Measurements from ENCODE around the gene NTN5. TPM values are rescaled to one million over a fixed set of nuclear protein-coding genes. Genes with fewer than 3 reads are reported as not detected.

The NTN5 gene
- total RNA-seq, 3 donors from 2014 or later: 0.11 to 0.26 (median 0.18) TPM

DNA sequence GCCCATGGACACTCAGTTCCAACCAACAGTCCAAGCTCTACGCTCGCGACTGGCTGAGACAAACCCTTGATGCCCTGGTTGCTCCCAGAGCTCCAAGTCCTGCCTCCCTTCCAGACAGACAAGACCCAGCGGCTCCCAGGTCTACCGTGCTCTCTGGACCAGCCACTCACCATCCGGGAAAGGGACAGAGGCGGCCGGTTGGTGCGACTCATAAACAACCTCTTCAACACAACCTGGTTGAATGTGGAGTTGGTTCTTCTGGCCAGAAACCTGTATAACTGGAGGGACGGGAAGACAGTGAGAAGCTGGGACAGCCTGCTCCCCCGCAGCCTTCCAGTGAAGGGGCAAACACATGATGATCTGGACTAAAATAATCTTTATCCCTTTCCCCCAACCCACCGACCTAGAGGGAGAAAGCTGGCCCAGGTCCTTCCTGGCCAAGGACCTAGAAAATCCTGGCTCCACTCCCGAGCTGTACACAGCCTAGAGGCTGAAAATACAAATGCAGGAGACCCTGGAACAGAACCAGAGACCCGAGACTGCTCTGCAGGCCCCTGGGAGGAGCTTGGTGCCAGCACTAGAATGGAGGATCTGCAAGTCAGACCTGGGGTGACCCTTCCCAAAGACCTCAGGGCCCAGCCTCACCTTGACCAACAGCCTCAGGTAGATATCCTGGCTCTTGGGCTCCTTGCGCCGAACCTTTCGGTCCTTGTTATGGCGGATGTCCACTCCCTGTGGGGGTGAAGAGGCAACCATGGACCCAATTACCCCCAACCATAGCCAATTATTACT lies 55.5 kb downstream of the NTN5 start:
- Mint-ChIP-seq H3K27me3 (ENCODE audit: low read depth) (no peaks in the 10 kb centered on the region), H3K4me3 (peak overlapping the region; percentile 97), H3K9me3 (no peaks in the 10 kb centered on the region), H3K36me3 (ENCODE audit: insufficient read depth) (peaks cover 49% of the 10 kb centered on the region), H3K4me1 (ENCODE audit: low read depth) (peaks cover 28% of the 10 kb centered on the region)
- DNase-seq (no peak), ATAC-seq (no peak)

DNA sequence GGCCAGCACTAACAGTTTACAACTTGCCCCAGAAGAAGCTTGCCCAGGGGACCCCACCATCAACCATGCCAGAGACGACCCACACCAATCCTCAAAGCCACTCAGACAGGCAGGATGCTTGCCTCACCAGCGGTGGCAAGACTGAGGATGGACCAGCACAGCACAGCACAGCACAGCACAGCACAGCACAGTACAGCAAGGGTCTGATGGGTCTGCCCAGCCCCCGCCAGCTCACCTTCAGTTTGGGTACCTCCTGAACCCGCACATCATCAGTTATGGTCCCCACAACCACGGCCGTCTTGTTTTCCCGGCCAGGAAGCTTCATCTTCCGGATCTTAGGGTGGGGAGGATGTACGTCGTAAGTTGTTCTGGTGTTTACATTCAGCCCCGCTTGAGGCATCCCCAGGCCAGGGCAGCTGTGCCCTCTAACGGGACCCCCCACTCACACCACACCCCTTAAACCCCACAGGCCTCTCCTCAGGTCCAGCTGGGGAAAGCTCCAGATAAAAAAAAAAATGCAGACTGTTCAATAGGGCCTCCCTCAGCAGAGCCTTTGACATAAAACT lies 56.2 kb downstream of the NTN5 start:
- no peak for ATAC-seq
- H3K4me1 Mint-ChIP-seq (ENCODE audit: low read depth): peaks cover 26% of the 10 kb centered on the region
- DNase-seq: no peak
- H3K9me3 Mint-ChIP-seq: no peaks in the 10 kb centered on the region
- peak overlapping the region; percentile 97 for H3K4me3 Mint-ChIP-seq
- no peaks in the 10 kb centered on the region for H3K27me3 Mint-ChIP-seq (ENCODE audit: low read depth)
- H3K36me3 Mint-ChIP-seq (ENCODE audit: insufficient read depth): peaks cover 48% of the 10 kb centered on the region

DNA sequence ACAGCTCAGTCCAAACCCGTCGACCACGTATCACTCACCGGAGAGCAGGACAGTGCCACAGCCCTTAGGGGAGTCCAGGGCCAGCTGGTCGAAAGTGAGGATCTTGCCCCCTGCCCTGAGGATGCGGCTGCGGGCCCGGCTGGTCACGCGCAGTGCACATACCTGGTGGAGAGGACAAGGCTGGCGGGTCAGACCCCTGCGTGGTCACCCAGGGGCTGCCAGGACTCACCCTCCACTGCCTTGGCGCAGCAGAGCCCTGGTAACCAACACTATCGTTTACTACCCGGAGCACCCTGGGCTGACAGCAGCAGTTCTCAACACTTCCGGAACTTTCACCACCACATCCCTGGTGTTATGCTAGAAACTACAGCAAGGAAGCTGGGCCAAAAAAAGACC lies 56.8 kb downstream of the NTN5 start:
- no peaks in the 10 kb centered on the region for H3K9me3 Mint-ChIP-seq
- peaks cover 24% of the 10 kb centered on the region for H3K4me1 Mint-ChIP-seq (ENCODE audit: low read depth)

DNA sequence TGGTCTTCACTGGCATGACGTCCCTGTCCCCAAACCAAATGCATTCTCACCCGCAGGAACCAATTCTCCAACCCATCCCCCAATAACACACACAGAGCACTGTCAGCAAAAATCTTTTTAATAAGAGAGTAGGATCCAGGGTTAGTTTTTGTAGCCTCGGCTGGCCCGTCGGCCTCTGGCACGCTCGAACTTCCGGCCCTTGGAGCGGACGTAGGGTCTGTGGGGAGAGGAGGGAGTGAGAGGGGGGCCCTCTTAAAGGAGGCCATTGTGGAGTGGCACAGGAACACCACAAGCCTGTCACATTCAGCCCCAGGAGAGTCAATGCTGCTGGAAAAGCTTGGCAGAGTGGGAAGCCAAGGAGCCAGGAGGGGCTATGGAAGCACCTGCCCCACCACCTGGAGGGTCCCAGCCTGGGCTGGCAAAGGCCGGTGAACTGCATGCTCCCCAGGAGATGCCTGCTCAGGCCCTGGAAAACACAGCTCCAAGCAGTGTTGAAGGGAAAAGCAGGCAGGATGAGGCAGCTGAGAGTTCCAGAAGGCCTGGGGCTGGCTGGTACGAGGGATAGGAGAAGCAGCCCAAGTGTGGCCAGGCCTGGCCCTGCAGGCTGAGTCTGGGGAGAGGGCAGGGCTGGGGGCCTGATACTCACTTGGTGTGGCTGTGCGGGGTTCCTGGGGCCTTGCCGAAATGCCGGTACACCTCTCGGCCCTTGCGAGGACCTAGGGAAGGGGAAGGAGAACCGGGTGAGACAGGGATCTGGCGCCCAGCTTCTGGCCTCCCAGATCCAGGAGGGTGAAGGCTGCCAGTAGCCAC lies 57.4 kb downstream of the NTN5 start:
- peak overlapping the region; percentile 97 for H3K4me3 Mint-ChIP-seq

More for the DNA sequence above, 56.8 kb downstream of the NTN5 start:
- Mint-ChIP-seq H3K4me3 (peak overlapping the region; percentile 97), H3K27me3 (ENCODE audit: low read depth) (no peaks in the 10 kb centered on the region), H3K36me3 (ENCODE audit: insufficient read depth) (peaks cover 46% of the 10 kb centered on the region)
- DNase-seq (no peak), ATAC-seq (no peak)

DNA sequence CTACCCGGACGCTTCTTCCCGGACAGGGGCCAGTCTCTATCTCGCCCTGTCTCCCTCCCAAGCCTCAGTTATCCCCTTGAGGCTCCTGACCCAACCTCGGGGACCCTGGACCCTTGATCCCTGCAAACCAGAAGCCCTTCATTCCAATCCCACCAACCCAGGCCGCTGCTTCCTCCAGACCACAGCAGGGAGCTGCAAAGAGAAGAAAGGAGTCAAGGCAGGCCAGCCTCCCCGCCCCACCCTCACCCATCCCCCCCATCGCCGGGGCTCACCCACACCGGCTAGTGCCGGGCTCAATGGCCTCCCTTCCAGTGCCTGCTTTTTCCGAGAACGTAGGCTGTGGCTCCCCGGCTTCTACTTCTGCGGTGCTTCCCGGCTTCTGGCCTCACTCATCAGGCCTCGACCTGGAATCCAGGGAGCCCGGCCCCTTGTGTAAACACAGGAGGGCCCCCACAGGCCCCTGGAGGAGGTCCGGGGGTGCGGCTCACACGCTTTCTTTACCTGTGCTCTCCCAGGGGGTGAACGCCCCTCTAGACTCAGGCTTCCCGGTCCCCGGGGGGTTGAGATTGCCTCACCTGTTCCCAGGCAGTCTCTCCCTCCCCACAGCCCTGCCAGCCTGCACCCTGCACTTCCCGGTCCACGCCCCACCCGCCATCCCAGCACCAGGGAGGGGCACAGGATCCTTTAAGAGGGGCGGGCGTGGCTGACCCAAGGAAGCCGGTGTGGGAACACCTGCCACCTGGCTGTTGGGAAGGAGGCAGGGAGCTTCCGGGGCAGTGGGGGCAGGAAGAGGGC lies 58.2 kb downstream of the NTN5 start, which contains the start of gene FAM83E:
TSS of gene FAM83E (minus strand) at position 641 of the 795 bp plus-strand sequence. CDS start 1,704 bp downstream, outside the sequence.
- DNase-seq (no peak), ATAC-seq (no peak)
- peaks cover 44% of the 10 kb centered on the region for H3K36me3 Mint-ChIP-seq (ENCODE audit: insufficient read depth)
- peaks cover 17% of the 10 kb centered on the region for H3K4me1 Mint-ChIP-seq (ENCODE audit: low read depth)
- H3K27me3 Mint-ChIP-seq (ENCODE audit: low read depth): no peaks in the 10 kb centered on the region
- H3K9me3 Mint-ChIP-seq: no peaks in the 10 kb centered on the region
- H3K4me3 Mint-ChIP-seq: peak within 1 kb of the TSS; percentile 97

More for the DNA sequence above, 57.4 kb downstream of the NTN5 start:
- H3K36me3 Mint-ChIP-seq (ENCODE audit: insufficient read depth): peaks cover 46% of the 10 kb centered on the region
- no peaks in the 10 kb centered on the region for H3K27me3 Mint-ChIP-seq (ENCODE audit: low read depth)
- DNase-seq (no peak), ATAC-seq (no peak)
- H3K4me1 Mint-ChIP-seq (ENCODE audit: low read depth): peaks cover 24% of the 10 kb centered on the region
- no peaks in the 10 kb centered on the region for H3K9me3 Mint-ChIP-seq

DNA sequence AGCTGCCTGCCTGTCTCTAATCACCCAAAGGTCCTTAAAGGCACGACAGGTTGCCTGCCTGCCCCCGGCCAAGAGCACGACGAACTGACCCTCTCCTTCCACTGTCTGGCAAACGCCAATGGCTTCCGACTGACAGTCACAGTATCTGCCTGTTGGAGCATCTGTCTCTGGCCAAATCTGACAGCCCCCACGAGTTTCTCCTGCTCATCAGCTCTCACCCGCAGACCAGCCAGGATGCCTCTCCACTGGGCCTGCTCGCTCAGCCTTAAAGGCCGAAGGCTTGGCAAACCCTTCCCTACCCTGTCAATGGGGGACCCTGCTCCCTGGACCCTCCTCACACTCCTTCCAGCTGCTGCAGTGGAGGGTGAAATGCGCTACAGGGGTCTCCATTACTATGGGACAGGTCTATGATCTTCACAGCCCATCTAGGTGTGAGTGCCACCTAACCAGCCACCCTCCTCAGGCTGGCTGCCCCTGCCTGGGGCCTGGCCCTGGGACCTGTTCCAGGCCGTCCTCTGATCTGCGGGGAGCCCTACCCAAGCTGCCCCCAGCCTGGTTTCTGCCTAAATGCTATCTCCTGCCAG lies 58.9 kb downstream of the NTN5 start:
- Mint-ChIP-seq H3K36me3 (ENCODE audit: insufficient read depth) (peaks cover 42% of the 10 kb centered on the region), H3K9me3 (no peaks in the 10 kb centered on the region), H3K4me3 (peak overlapping the region; percentile 40), H3K4me1 (ENCODE audit: low read depth) (peaks cover 14% of the 10 kb centered on the region), H3K27me3 (ENCODE audit: low read depth) (no peaks in the 10 kb centered on the region)
- DNase-seq (no peak), ATAC-seq (peak; percentile 6 to 7)

DNA sequence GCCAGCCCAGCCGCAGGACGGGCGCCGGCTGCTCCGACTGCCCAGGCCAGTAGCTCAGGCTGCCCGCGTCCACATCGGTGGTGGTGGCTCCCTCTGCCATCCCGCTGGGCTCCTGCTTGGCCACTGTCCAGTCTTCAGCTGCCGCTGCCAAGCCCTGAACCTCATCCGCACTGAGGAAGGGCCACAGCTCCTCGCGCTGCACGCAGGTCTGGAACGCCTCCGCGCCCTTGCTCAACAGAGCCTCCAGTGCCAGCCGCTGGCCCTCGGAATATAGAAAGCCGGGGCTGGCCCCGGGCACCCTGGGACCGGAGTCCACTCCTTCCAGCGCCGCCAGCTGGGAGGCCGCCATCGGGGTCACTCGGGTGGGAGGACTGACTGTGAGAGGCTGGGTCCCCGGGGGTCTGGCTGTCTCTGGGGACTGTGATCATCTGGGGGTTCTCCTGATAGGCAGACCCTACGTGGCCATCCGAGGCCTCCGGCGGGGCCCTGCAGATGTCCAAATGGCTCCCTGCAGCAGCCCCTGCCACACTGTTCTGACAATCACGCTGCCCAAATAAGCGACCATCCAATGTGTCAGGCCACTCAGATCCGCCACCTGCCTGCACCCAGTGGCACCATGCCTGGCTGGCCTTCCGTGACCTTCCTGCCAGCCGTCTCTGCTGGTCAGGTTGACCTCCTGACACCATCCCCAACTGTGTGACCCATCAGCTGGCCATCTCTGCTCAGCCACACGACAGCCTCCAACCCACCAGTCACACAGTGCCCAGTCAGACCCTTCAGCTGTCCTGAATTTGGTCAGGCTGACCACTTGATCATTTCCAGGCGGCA lies 59.6 kb downstream of the NTN5 start:
- Mint-ChIP-seq H3K36me3 (ENCODE audit: insufficient read depth) (peaks cover 37% of the 10 kb centered on the region), H3K4me3 (peak overlapping the region; percentile 19), H3K9me3 (no peaks in the 10 kb centered on the region), H3K4me1 (ENCODE audit: low read depth) (peaks cover 17% of the 10 kb centered on the region), H3K27me3 (ENCODE audit: low read depth) (no peaks in the 10 kb centered on the region)
- ATAC-seq: peak; percentile 4 to 5
- DNase-seq: no peak

DNA sequence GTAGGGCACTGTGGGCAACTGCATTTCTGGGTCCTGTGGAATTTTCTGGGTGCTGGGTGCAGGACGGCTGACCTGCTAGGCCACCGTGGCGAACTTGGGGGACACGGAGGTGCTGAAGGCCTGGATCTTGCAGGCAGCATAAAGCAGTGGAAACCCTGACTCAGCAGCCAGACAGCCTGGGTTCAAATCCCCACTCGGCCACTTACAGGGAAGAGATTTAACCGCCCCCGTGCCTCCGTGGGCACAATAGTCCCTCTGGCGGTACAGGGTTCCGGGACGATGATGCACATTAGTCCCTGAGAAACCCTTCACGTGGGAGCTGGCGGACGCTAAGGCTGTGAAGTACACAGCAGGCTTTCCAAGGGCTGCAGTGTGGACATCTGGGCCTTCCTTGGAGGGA lies 60.9 kb downstream of the NTN5 start:
- no peak for DNase-seq
- no peaks in the 10 kb centered on the region for H3K27me3 Mint-ChIP-seq (ENCODE audit: low read depth)
- no peaks in the 10 kb centered on the region for H3K9me3 Mint-ChIP-seq
- no peak for ATAC-seq
- peaks cover 26% of the 10 kb centered on the region for H3K36me3 Mint-ChIP-seq (ENCODE audit: insufficient read depth)
- peaks cover 13% of the 10 kb centered on the region for H3K4me1 Mint-ChIP-seq (ENCODE audit: low read depth)
- no peak overlapping the region for H3K4me3 Mint-ChIP-seq

Other genes starting within 250 kb of the NTN5 start
- 100 to 1,000 TPM; 175 to 192 (median 187) TPM for gene GRWD1, start 227.0 kb downstream of the NTN5 start, total RNA-seq
- gene KCNJ14, start 217.4 kb downstream of the NTN5 start, total RNA-seq: 1 to 10 TPM; 3.1 to 3.3 (median 3.3) TPM
- gene CYTH2, start 203.6 kb downstream of the NTN5 start, total RNA-seq: 10 to 100 TPM; 30.7 to 36.2 (median 31.5) TPM
- 1 to 10 TPM; 1.8 to 2.6 (median 2.0) TPM for gene LMTK3, start 161.2 kb downstream of the NTN5 start, total RNA-seq
- gene SULT2B1, start 120.8 kb downstream of the NTN5 start, total RNA-seq: not detected
- gene SPACA4, start 66.3 kb downstream of the NTN5 start, total RNA-seq: not detected
- 10 to 100 TPM; 11.3 to 15.7 (median 13.1) TPM for gene FAM83E, start 57.9 kb downstream of the NTN5 start, total RNA-seq
- gene RPL18, start 53.8 kb downstream of the NTN5 start, total RNA-seq: 1,000 to 10,000 TPM; 2,406 to 2,595 (median 2,478) TPM
- 10 to 100 TPM; 39.8 to 43.1 (median 40.6) TPM for gene SPHK2, start 53.5 kb downstream of the NTN5 start, total RNA-seq
- gene DBP, start 35.6 kb downstream of the NTN5 start, total RNA-seq: 10 to 100 TPM in 2 of 3 donors, 1 to 10 TPM in 1; 6.7 to 12.3 (median 11.2) TPM
- gene CA11, start 26.8 kb downstream of the NTN5 start, total RNA-seq: 10 to 100 TPM in 1 of 3 donors, 1 to 10 TPM in 2; 8.8 to 11.6 (median 9.1) TPM
- under 1 TPM in 1 of 3 donors, not detected in 2; 0.14 TPM for gene FUT2, start 23.0 kb upstream of the NTN5 start, total RNA-seq
- under 1 TPM; 0.33 to 0.69 (median 0.51) TPM for gene MAMSTR, start 46.7 kb upstream of the NTN5 start, total RNA-seq
- gene RASIP1, start 67.6 kb upstream of the NTN5 start, total RNA-seq: under 1 TPM; 0.16 to 0.65 (median 0.18) TPM
- not detected for gene IZUMO1, start 73.9 kb upstream of the NTN5 start, total RNA-seq
- gene FUT1, start 79.6 kb upstream of the NTN5 start, total RNA-seq: under 1 TPM; 0.13 to 0.22 (median 0.18) TPM
- not detected for gene FGF21, start 82.5 kb upstream of the NTN5 start, total RNA-seq
- gene BCAT2, start 138.0 kb upstream of the NTN5 start, total RNA-seq: 10 to 100 TPM; 73.0 to 81.7 (median 78.2) TPM
- under 1 TPM; 0.37 to 0.65 (median 0.61) TPM for gene HSD17B14, start 163.5 kb upstream of the NTN5 start, total RNA-seq
- 1 to 10 TPM; 4.1 to 4.6 (median 4.6) TPM for gene PLEKHA4, start 195.6 kb upstream of the NTN5 start, total RNA-seq
- gene PPP1R15A, start 199.4 kb upstream of the NTN5 start, total RNA-seq: 100 to 1,000 TPM in 2 of 3 donors, 10 to 100 TPM in 1; 76.0 to 134 (median 110) TPM
- gene TULP2, start 225.7 kb upstream of the NTN5 start, total RNA-seq: under 1 TPM in 1 of 3 donors, not detected in 2; 0.69 TPM
- gene NUCB1, start 227.3 kb upstream of the NTN5 start, total RNA-seq: 10 to 100 TPM; 88.5 to 90.0 (median 89.3) TPM